Right ventricle myocardium superior (tissue), 1 donor: ENCODE measurements around the gene ZSWIM7. TPM values are rescaled to one million over a fixed set of nuclear protein-coding genes. Genes with fewer than 3 reads are reported as not detected.

ENCODE experiments used
- ATAC-seq: fragments of 200-7000 bp; cut with Tn5 transposase; one replicate; pipeline ENCODE4 v1.9.1; 2020; ENCODE audit warnings: mild to moderate bottlenecking; ENCODE audit not compliant: poor library complexity
- DNase-seq: peaks from one replicate; pipeline ENCODE4 v3.0.0-alpha.2; 2020
- intact Hi-C: fragments of 100-400 bp; cut with DNase I; formaldehyde crosslinking; loops from one replicate; pipeline ENCODE4 v1.11.2; 2022
- total RNA-seq: library from RNA; stranded (reverse); fragmentation: NEBNext Ultra II Directional; extraction: Animal tissue kit (Norgen Biotek cat#: 25700); gene quantifications from one replicate; pipeline ENCODE4 v1.2.1, GENCODE V29; 2021
- donor health status: DM: no; HTN: yes; CAD: no; lungs with severe emphysema.

ZSWIM7 gene
- total RNA-seq, 1 donor from 2014 or later: 21.0 TPM

DNA sequence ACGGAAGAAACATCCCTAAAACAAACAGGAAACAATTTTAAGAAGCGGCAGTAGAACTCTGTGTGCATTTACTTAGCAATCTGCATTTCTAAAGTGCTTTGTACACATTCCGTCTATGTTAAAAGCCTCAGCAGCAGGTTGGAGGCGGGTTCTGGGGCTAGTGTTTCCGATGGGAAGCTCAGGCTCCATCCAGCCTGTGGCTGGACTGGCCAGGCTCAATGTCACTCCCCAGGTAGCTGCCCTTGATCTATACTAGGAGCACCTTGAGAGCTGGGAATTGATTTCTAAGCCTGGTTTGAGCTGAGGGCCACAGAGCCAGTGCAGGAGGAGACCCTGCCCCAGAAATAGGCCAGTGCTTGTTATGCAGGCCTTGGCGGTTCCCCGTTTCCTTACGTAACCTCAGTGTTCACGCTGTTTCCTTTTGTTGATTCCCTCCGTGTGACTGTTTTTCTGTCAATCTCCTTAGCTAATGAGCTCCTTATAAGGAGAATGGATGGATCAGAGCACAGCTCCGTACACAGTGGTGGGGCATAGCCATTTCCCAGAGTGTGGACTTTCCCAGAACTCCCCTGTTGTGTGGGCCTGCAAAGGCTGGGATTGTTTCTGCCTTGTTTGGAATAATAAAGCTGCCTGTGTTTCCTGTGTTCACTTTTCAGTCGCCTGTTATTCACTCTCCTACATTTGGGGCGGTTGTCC is 33.2 kb downstream of the ZSWIM7 start:
- DNase-seq: no peak
- peak; percentile 34 for ATAC-seq
- intact Hi-C loops: no loop called here

- ATAC-seq: no peak
- intact Hi-C loops: no loop called here
These were observed 34.0 kb downstream of the ZSWIM7 start for GRCh38 chr17:15965528-15965927.

GRCh38 chr17:15963670-15964110 is 35.8 kb downstream of the ZSWIM7 start:
- ATAC-seq: no peak
- DNase-seq: no peak
- intact Hi-C loops: no loop called here

More at GRCh38 chr17:15965528-15965927, 34.0 kb downstream of the ZSWIM7 start:
- no peak for DNase-seq

DNA sequence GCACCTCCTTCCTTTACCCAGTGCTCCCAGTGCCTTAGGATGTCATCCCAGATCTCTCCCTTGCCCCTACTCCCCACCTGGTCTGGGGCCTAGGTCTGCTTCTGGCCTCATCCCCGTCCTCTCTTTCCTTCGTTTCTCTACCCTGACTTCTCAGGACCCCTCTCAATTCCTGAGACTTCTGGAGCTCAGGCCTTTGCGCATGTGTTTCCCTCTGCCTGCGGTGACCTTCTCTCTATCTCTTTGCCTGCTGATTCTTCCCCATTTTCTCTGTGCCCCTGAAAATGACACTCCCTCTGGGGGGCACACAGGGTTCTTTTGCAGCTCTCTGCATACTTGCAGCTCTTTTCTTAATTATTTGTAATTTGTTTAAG is 41.0 kb downstream of the ZSWIM7 start:
- DNase-seq: no peak
- intact Hi-C loops: no loop called here
- no peak for ATAC-seq

DNA sequence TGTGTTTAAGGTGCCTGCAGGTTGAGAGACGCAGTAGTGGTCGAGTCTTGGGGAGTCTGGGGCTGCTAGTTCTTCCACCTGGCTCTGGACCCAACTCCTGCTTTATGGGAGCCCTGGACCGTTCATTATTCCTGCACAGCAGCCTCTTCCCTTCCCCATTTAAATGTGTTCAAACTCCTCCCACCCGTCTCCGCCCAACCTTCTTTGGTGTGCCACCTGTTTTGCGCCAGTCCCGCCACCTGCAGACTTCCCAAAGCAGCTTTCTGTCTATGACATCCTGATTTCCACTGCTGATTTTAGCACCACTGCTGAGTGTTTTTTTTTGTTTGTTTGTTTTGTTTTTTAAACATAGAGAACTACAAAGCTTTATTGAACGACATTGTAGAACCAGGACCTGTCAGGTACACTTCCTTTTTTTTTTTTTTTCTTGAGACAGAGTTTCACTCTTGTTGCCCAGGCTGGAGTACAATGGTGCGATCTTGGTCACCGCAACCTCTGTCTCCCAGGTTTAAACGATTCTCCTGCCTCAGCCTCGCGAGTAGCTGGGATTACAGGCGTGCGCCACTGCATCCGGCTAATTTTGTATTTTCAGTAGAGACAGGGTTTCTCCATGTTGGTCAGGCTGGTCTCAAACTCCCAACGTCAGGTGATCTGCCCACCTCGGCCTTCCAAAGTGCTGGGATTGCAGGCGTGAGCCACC is 41.7 kb downstream of the ZSWIM7 start:
- intact Hi-C loops: no loop called here
- no peak for ATAC-seq
- DNase-seq: no peak

- ATAC-seq (no peak), DNase-seq (no peak)
- intact Hi-C loops: no loop called here
These were observed 42.3 kb downstream of the ZSWIM7 start for GRCh38 chr17:15957206-15957605.

DNA sequence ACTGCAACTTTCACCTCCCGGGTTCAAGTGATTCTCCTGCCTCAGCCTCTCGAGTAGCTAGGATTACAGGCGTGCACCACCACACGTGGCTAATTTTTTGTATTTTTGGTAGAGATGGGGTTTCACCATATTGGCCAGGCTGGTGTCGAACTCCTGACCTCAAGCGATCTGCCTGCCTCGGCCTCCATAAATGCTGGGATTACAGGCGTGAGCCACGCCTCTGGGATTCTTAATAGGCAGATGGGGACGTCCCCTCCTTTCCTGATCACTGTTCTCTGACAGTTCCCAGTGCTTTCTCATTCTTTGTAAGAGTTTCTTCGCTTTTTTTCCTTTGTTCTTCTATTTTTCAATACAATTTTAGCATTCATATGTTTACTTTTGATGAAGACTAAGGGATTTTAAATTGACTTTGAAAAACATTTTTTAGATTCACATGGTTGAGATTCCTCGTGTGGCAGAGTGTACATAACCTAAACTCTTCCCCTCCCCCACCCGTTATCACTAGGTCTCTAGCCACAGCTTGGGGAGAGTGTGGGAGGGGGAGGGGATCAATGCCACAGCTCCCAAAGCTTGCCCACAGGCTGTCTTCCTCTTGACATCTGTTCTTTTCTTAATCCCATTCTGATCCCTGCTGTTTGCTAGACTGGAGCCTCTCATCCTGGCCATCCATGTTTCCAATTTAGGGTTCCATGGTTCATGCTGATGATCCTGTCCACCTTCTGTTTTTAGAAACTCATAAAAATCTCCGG is 43.5 kb downstream of the ZSWIM7 start:
- DNase-seq: no peak
- no peak for ATAC-seq
- intact Hi-C loops: no loop called here

DNA sequence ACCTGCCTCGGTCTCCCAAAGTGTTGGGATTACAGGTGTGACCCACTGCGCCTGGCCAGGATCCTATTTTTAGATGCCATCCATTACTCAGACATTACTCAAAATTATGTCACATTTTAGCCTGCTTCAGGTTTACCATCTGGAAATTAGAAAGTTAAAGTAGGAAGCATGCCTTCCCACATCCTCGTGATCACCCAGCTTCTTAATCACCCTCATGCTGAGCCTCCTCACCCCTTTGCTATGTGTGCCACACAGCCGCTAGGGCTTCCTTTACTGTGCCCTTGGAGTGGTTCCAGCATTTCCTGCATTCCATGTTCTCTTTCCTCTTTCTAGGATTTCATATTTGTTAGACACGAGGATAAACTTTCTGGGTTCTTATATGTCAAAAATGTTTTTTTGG is 45.3 kb downstream of the ZSWIM7 start:
- ATAC-seq (no peak), DNase-seq (no peak)
- intact Hi-C loops: no loop called here

DNA sequence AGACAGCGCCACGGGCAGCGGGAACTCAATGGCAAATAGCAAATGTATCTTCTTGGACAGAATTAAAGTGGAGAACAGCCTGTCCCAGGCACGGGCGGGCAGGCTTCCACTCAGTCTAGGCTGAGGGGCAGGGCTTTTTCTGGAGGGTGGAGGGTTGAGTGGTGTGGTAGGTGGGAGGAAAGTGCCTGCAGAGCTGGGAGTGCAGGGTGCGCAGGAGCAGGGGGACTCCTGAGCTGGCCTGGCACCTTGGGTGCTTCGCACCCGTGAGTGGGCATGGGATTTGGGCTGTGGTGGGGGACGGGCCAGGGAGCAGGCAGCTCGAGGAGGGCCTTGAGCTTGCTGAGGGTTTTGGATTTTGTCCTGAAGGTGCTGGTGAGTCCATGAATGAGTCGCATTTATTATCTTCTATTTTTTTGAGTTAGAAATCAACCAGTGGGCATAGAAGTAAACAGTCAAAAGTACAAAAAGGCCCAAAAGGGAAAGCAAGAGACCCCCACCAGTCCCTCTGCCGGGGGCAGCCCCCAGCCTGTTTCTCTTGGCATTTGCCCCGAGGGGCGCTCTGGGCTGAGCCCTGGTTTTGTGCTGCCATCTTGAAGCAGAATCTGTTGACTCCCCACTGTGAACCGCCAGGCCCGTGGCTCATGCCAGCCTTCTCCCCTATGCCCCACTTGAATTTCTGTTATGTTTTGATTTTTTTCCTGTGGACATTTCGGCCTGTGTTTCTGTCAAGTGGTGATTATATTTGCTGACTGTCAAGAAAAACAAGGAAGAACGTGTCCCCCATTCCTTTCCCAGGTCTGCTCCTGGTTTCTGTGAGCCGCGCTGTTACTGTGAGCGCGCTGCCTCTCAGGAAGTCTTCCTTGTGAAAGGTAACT is 46.4 kb downstream of the ZSWIM7 start:
- DNase-seq (no peak), ATAC-seq (no peak)
- intact Hi-C loops: no loop called here

- DNase-seq: no peak
- intact Hi-C loops: no loop called here
- ATAC-seq: no peak
These were observed 47.4 kb downstream of the ZSWIM7 start for GRCh38 chr17:15952048-15952532.

DNA sequence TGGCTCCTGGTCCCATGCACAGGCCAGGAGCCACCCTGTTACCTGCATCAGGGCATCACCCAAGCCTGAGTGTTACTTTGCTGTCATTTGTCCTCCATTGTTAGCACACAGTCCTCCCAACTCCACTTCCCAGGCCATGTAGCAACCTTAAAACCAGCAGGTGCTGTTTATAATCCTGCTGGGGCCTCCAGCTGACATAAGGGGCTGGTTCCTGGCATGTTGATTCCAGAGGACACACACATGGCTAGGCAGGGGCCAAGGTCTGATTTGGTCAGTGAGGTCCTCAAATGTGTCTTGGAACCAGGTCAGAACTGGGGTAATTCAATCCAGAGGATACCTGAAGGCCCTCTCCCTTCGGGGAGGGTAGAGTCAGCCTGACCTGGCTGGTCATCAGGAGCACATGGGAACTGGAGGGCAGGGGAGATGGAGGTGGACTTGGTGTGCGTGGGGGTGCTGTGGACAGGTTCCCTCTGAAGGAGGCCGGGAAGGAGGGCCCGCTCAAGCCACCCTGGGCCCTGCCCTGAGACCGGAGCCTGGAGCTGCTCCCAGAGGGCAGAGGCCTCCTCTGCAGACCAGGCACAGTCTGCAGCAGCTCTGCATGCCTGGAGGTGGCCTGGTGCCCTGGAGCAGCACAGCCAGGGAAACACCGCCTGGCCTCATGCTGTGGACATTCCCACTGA is 48.0 kb downstream of the ZSWIM7 start:
- intact Hi-C loops: no loop called here
- ATAC-seq (no peak), DNase-seq (no peak)

GRCh38 chr17:15947976-15948752 is 51.3 kb downstream of the ZSWIM7 start:
- DNase-seq: no peak
- ATAC-seq: no peak
- intact Hi-C loops: loop anchor here (10.0 kb wide), 1 partner anchor 47 kb away; the partner anchor contains the start of genes TTC19 and ZSWIM7

- DNase-seq: no peak
- intact Hi-C loops: loop anchor here (10.0 kb wide), 1 partner anchor 48 kb away; the partner anchor contains the start of genes TTC19 and ZSWIM7
- ATAC-seq: no peak
These were observed 52.2 kb downstream of the ZSWIM7 start for GRCh38 chr17:15947271-15947670.

DNA sequence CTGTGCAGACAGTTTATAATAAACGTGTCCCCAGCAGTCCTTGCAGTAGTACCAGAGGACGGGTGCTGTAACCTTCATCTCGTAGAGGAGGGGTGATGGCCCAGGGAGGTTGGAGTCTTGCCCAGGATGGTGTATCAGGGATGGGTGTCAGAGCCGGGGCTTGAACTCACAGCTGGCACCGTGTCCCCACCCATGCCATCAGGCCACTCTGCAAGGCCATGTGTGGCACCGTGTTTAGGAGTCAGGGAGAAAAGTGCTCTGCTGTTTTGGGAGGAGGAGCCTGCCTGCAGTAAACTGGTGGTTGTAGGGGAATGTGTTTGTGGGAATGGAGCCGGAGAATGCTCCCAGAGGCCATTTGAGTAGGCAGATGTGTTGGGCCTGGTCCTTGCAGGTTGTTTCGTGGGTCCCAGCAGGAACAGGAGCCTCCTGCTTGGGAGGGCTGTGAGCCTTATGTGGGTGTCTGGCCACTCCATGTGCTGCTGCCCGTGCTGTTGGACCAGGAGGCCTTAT is 52.8 kb downstream of the ZSWIM7 start:
- intact Hi-C loops: loop anchor here (10.0 kb wide), 1 partner anchor 48 kb away; the partner anchor contains the start of genes TTC19 and ZSWIM7
- ATAC-seq: no peak
- no peak for DNase-seq

- ATAC-seq (peak; percentile 30), DNase-seq (no peak)
- intact Hi-C loops: loop anchor here (10.0 kb wide), 1 partner anchor 49 kb away; the partner anchor contains the start of genes TTC19 and ZSWIM7
These were observed 53.8 kb downstream of the ZSWIM7 start for GRCh38 chr17:15945527-15946191.
